NCI-H446 treated with DMSO at 0.1 percent for 48 hours (cell line): ENCODE results near the gene MANSC4.
A peak's percentile ranks its signal among the peaks of the same experiment; 100 is the strongest.

Source experiments
- DNase-seq: peaks from one replicate; lab custom pipeline; 2025; lab: John Stamatoyannopoulos, UW

MANSC4 gene

DNA sequence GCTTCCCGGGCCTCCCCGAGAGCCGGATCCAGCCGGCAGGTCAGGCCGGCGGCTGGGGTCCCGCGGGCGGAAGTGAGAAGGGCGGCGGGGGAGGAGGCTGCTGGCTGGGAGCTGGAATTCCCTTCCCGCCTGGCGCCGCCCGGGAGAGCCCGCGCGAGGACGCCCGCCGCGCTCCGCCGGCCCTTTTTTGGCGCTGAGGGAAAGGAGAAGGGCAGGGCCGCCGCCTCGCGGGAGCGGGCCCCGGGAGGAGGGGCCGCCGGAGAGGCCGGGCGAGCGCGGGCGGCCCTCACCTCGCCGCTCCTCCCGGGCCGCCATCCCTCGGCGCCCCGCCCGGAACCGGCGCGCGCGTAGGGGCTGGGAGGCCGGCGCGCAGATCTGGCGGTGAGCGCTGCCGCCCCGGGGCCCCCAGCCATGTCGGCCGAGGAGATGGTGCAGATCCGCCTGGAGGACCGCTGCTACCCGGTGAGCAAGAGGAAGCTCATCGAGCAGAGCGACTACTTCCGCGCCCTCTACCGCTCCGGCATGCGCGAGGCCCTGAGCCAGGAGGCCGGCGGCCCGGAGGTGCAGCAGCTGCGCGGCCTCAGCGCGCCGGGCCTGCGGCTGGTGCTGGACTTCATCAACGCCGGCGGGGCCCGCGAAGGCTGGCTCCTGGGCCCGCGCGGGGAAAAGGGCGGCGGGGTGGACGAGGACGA is at the start of gene MANSC4, which contains the start of gene KLHL42:
Gene MANSC4 (minus strand): TSS at position 317 of the 692 bp plus-strand sequence. CDS start 8,960 bp downstream, outside the sequence.
Gene KLHL42 (plus strand): TSS at position 314 of the 692 bp plus-strand sequence. CDS start 98 bp downstream, at position 412.
- DNase-seq, result peak; percentile 28

DNA sequence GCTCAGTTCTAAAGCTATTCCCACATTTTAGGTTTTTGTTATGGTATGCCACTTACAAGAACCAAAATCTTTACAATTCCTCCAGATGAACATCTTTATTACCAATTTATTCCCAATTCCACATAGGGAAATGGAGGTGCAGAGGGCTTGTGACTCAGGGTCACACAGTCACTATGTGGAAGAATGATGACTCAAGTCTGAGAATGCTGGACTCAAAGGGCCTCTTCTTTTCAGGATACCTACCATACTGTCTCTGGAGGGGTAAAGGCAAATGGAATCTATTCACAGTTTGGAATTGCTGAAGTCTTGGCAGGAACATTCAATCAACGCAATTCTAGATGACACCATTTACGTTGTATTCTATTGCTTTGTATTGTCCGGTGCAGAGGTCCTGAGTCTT is 48.2 kb upstream of the MANSC4 start:
- no peak for DNase-seq

DNA sequence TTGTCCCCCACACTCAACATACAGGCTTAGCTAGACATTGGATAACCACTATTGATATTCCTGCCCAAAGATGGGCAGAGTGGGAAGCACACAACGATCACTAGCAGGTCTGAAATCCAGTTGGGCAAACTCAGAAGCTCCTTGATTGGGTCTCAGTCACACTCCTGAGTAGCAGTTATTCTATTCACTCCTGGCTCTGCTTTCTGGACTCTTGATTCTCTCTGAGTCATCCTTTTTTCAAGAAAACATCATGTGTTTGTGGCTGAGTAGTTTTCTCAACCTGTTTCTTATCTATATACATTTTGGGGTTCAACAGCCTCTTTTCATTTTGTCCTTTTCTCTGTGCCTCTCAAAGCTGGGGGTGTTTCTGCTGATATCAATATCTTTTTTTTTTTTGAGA is 46.0 kb upstream of the MANSC4 start:
- DNase-seq, result no peak

DNA sequence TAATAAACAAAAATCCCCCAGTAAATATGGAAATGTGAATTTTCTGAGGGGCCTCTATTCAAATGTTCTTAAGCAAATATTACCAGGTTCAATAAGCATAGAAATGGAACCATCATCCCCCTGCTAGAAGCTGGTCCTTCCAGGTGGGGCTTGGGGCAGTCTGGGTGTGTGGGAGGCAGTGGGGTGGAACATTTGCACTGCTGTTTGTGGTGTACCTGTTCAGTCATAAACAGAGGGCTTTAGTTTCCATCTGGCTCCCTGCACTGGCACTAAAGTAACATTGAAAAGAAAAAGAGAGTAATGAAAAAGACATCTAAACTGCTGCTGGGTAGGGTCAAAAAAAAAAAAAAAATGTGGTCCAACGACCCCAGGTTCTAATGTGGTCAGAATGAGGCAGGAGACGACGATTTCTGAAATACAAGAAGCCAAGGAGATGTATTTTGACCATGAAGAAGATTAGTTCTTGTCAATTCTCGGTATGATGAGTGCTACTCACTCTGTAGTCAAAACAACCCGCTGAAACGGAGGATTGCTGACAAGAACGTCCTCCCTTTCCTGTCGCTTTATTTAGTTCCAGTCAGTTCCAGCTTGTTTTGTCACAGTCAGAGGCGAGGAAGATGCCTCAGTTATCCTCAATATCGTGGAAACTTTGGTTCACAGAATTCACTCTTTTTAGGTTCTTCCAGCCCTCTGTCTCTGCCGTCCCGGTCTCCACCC is 44.2 kb upstream of the MANSC4 start:
- no peak for DNase-seq

DNA sequence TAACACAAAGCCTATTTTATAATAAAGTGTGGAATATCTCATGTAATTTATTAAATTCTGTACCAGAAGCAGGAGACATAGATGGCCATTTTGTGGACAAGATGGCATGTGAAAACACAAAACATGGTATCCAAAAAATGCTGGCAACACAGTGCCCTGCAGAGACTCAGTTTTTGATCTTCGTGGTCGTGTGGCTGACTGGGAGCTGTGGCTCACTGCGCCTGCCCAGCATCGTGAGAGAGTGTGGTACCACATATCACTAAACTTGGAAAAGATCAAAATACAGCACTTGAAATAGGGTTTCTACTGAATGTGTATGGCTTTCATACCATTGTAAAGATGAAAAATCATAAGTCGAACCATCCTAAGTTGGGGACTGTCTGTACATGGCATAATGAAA is 43.0 kb upstream of the MANSC4 start:
- no peak for DNase-seq

DNA sequence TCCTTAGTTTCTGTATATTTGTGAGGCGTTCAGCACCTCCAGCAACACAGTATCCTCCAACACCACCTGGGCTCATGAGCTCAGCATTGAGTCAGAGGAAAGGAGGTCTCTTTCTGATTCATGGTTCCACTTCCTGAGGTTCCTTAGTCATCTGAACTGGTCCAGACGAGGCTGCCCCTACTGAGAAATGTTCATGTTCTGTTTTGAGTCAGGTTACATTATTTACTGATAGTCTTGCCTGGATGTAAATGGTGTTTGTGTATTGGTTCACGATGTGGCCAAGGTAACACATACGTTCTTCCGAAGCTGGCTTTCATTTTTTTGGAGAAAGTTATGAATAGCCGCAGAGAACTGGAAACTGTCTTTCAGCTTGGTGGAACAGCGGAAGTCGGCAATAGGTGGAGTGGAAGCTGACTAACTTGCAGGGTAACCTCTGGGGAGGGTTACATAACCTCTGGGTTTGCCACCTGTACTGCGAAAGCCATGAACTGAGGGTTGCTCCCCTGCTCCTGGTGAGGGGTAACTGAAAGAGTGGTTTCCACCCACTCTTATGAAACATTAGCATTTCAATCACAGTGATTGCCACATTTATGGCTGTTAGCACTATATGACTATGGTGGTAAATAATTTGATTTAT is 42.2 kb upstream of the MANSC4 start:
- DNase-seq, result no peak

DNA sequence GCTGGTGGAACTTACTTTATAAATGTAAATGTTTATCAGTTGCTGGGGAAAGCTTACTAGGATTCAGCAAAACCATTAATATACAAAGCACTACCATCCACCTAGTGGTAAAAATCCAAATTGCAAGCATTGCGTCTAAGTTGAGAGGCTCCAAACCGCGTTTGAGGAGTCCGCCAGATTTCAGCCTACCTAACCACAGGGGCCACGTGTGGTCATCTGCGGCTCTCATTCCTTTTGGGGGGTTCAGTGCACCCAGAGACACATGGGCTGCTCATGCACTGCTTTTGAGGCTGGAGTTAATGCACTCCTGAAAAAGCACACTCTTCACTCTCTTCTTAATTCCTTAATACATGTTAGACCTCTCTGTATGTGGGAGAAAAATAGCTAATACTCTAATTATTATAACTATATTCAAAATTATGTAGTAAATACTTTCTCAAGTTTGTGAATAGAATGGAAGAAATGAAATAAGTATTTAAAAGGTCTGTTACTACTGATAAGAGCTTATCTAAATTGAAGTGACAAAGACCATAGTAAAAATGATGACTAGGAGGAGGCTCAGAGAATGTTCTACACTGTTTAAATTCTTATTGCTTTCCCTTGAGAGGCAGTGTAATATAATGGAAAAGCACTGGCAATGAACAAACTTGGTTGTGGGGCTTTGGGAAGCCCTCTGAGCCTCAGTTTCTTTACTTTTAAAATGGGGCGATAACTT is 41.4 kb upstream of the MANSC4 start:
- no peak for DNase-seq

DNA sequence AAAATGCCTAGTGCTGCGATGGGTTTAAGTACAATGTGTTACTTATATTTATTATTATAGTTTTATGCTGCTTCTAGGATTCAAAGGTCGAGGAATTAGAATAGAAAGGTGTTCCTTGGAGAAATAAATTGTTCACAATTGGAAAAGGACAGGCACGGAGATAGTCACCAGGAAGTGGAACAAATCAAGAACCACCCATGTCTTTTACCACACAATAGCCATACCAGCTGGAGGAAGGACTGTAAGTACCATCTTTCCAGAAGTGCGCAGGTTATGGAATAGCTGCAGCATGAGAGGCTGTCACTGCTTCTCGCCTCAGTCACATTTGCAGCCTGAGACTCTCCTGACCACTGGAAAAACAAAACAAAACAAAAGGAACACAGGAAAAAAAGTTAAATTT is 40.5 kb upstream of the MANSC4 start:
- no peak for DNase-seq

DNA sequence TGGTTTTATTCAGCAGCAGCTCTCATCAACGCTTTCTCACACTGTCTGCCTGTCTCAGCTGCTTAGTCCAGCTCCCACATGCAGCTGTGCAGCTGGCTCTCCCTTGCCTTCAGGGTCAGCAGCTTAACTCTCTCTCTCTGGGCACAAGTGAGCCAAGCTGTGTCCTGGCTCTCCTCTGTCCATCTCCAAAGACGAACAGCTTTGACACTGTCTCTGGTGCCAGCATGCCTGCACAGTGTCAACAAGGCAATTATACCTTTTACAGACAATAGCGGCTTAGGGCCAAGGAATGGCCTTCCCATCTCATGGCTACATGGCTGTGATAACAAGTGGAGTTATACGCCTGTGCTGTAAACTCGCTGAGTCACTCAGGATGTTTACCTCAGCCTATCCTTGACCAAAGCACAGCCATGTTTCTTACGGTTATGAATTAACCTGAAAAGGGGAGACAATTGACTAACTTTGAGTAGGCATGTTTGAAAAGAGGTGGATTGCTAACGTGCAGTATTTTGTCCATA is 38.4 kb upstream of the MANSC4 start:
- no peak for DNase-seq

DNA sequence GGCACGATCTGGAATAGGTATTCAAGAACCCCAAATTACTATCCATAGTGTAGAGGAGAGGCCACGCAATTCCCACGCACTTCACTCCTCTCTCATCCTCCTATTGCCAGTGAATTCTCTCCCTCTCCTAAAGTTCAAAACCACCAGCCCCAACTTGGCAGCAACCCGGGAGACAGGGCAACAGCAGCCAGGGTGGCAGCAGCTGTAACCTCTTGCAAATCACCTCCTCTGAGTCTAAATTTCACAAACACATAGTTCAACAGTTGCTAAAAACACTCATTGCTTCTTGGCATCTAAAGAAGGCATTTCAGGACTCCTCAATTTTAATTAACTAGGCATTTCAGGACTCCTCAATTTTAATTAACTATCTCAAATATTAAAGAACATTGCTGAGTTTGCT is 37.7 kb upstream of the MANSC4 start:
- DNase-seq, result no peak

DNA sequence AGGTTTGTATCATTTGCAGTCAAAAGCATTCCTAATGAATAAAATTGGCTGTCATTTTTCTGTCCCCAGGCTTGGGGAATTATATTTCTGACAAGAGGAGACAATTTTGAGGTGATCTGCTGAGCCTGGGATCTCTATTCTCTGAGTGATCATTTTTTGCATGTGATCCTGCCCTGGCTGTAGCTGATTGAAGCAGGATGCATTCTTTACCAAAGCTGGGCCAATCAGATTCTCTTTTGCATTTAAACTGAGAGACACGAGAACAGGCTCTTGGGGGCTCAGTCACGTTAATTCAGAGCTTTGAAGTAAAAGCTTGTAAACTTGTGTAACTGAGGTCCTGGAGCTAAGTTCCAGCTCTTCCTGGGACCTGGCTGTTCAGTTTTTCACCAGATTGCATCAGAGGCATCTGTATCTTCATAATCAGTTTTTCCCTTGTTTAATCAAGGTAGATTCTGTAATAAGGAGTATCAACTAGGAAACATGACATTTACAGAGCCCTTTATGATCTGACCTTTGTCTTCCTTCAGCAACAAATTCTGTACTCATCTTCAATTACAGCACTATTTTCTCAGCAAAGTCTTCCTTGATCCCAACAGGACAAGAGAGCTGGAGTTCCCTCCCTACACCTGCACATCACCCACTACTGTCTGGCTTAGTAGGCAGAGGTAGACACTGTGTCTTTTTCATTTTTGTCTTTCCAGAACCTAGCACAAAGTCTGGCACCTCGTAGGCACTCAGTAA is 35.0 kb upstream of the MANSC4 start:
- no peak for DNase-seq

DNA sequence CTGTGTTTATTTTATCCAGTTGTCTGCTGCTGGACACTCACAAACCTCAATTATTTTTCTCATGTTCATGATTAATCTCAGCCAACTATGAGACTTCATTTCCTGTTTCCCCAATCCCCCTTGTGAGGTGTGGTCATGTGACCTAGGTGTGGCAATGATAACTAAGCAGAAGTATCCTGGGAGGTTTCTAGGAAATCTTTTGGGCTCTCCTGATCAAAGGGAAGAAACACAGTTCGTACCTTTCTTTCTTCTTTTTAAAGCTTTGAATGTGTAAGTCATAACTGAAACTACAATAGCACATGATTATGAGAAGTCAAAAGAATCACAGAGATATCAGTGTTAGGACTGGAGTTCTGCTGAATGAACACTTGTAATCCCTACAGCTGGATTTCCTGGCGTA is 34.4 kb upstream of the MANSC4 start:
- DNase-seq, result no peak

DNA sequence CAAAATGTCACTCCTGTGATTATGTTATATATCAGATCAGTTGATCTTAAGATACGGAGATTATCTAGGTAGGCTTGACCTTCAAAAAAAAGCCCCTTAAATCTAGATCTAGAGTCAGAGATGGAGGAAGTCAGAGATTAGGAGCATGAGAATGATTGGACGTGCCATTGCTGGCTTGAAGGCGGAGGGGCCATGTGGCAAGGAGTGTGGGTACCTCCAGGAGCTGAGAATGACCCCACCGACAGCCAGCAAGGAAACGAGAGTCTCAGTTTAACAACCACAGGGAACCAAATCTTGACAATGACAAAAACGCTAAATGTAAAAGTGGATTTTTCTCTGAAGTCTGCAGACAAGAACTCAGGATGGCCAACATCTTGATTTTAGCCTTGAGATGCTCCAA is 32.5 kb upstream of the MANSC4 start:
- DNase-seq, result no peak

DNA sequence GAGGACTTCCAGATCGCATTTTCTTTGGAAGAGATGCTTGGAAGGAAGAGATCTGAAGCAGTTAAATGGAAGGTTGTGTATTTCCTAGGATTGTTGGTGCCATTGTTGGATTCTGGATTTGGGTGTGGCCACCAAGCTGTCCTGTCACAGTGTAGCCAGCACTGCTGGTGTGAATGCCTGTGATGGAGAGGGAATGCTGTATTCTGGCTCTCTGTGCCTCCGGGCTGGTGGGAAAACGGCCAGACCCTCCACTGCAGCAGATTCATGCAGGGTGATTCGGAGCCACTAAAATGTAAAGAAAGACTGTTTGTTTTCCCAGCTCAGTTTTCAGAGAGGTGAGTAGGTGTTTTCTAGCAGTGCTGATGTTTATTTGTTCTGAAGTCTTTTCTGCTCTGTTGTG is 30.7 kb upstream of the MANSC4 start:
- DNase-seq, result no peak

DNA sequence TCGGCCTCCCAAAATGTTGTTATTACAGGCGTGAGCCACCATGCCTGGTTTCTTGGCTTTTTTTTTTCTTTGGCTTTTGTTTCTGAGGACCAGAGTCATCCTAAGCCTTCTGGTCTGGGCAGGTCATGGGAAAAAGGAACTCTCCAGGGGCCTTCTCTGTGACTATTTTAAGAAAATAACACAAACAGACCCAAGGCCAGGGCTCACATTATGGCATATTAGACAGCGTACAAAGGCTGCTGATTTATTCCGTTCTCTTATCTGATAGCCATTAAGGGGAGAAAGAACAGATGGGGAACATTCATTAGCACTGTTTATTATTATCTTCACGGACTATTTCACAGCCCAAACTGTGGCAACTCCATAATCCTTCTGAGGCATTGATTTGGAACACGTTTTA is 28.8 kb upstream of the MANSC4 start:
- no peak for DNase-seq

DNA sequence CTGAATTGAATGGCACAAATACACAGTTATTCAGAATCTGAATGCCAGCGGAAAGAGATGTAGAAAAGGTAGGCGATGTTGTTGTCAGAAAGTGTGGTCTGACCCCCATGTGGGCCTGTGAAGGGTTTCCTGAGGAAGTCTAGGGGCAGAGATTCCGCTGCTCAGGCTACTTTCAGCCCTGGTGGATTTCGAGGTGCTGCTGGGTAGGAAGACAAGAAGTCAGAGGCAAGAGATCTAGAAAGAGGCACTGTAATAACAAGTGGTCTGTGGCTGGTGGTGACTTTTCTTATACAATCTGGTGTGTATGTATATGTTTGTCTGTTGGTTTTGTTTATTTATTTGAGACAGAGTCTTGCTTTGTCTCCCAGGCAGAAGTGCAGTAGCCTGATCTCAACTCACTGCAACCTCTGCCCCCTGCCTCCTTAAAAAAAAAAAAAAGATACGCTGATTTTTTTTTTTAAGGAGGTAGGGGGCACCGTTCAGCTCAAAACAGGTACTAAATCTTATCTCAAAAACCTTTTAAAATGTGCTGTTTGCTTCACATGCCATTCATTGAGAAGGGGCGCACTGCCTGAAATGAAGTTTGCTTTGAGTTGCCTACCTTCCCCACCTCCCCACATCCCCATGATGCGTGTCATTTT is 27.1 kb upstream of the MANSC4 start:
- no peak for DNase-seq

DNA sequence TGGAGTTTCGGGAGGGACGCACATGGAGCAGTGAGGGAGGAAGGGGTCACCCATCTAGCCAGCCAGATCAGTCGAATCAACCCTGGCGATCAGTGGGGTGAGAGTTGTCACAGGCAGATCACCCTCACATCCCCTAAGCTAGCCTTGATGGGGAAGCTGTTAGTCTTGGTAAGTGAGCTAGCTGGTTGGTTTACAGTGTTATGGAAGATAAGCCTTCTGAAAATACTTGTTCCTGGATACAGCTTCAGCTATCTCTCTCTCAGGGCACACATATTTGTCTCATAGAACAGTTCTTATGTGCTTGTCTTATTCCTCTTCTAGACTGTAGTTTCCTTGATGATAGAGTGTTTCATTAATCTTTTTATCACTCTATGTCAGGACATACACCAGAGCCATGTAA is 26.2 kb upstream of the MANSC4 start:
- DNase-seq, result no peak

DNA sequence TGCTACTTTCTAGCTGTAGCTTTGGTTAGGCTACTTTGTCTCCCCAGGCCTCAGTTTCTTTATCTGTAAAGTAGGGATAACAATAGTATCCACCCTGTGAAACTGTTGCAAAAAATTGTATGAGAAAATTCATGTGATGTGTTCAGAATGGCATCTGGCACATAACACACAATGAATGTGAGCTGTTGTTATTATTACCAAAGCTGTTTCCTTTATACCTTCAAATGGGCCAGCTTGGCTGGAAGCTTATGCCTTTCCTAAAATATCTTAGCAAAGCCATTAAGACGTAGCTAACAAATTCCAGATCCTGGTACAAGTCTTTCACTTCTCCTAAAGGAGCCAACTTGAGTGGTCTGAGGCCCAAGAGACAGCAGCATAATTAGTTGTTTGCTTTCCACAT is 25.2 kb upstream of the MANSC4 start:
- DNase-seq, result no peak

DNA sequence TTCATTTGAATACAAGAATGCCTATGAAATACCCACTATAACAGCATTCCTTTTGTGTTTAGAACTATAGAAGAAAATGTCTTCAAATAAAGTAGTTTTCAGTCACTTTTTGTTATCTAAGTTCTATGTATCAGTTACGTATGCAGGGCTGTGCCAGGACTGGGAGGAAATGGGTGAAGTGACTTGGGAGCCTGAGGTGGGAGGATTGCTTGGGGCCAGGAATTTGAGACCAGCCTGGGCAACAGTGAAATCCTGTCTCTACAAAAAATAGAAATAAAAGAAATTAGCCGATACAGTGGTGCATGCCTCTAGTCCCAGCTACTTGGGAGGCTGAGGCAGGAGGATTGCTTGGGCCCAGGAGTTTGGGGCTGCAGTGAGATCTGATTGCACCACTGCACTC is 22.9 kb upstream of the MANSC4 start:
- no peak for DNase-seq

DNA sequence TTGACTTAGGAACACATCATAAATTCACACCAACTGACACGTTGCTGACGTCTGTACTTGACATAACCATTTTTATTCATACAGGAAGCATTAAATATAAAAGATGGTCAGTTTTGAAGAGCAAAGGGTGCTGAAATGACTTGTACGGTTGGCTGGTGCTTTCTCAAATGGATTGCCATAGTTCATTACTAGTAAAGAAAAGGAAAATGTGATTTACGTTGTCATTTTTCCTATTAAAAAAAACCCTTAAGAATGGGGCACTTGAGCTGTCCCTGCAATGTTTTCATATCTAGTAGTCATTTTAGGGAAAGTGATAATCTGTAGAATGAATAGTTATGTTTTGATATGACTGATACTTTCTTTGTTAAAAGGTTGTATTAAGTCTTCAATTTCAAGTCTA is 22.5 kb upstream of the MANSC4 start:
- no peak for DNase-seq

DNA sequence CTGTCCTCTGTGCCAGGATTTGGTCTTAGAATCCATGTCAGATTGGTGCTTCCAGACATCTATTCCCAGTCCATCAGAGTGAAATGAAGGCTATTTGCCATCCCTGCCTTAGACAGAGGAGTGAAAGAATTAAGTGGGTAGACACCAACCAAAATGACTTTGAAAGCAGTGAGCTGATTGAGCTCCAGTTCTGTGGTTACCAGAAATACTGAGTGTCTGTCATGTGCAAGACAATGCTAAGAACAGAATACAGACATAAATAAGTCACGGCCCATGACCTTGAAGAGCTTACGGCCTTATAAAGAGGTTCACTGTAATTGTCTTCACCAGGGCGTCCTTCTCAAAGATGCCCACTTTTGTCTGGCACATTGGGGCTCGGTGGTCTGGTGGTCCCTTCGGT is 21.6 kb upstream of the MANSC4 start:
- no peak for DNase-seq
